HepG2 (cell line): ENCODE measurements around the gene SRRM3. TPM values are rescaled to one million over a fixed set of nuclear protein-coding genes. Genes with fewer than 3 reads are reported as not detected.
"Not testable (repeated sequence)": the region's sequence is repeated elsewhere in the genome, so short reads cannot be mapped to it uniquely, and the experiment has no call there.

ENCODE experiments used
- ATAC-seq: fragments of 200-7000 bp; cut with Tn5 transposase; 3 replicates; pipeline ENCODE4 v1.9.1; 2020; ENCODE audit warnings: mild to moderate bottlenecking, moderate library complexity
- BruUV-seq: library from RNA; stranded (reverse); fragments of 400-500 nt; replicated peaks from 2 replicates; lab custom pipeline; 2021; lab: Mats Ljungman, UMichigan
- CTCF ChIA-PET: fragments of 300-600 bp; formaldehyde crosslinking; extraction: SDS; loops from one replicate; lab custom pipeline; 2021; ENCODE audit warnings: low total read pairs, inconsistent platforms, low intra/inter-chr PET ratio; lab: Yijun Ruan, JAX
- POLR2A ChIA-PET: fragments of 350-600 bp; sonication (Branson Sonifier 250); formaldehyde crosslinking; loops from one replicate; lab custom pipeline; 2020; ENCODE audit warnings: antibody characterized with exemption, inconsistent platforms; lab: Yijun Ruan, JAX
- DNase-seq: peaks from one replicate; pipeline ENCODE4 v3.0.0-alpha.2; 2015; ENCODE audit warnings: low spot score
- FAIRE-seq: peaks from 3 replicates; lab custom pipeline; 2011; peaks lifted over from hg19 to GRCh38; lab: Jason Lieb, UNC
- H2AFZ ChIP-seq: one replicate; pipeline ENCODE4 v1.6.1; 2011; ENCODE audit warnings: low read length, inconsistent platforms
- H3K27ac ChIP-seq: fragments of 300-600 bp; 3 replicates; pipeline ENCODE4 v1.8.0; 2011; ENCODE audit warnings: mixed run types, mild to moderate bottlenecking, mixed read lengths, low read length, inconsistent platforms; ENCODE audit not compliant: insufficient read depth; ENCODE audit errors: extremely low read length
- H3K27me3 ChIP-seq, 2 experiments: fragments of 200-600 bp in 1 of 2; 2 replicates in 1 of 2; 3 replicates in 1 of 2; pipeline versions ENCODE4 v1.6.0 to v1.8.0; 2011; ENCODE audit warnings: low read length in 2 of 2, mild to moderate bottlenecking in 2 of 2, moderate library complexity in 2 of 2, inconsistent platforms in 1 of 2; ENCODE audit not compliant: insufficient read depth in 2 of 2, control insufficient read depth in 1 of 2
- H3K36me3 ChIP-seq, 2 experiments: fragments of 200-600 bp in 1 of 2; replicated peaks in 1 of 2; 2 replicates in 1 of 2; 3 replicates in 1 of 2; pipeline versions ENCODE4 v1.5.1 to v1.8.0; 2011; ENCODE audit warnings: low read length in 2 of 2, inconsistent platforms in 1 of 2; ENCODE audit not compliant: insufficient read depth in 2 of 2, control insufficient read depth in 1 of 2
- H3K4me1 ChIP-seq: 2 replicates; pipeline ENCODE4 v1.5.1; 2012; ENCODE audit warnings: low read length, inconsistent platforms; ENCODE audit not compliant: insufficient read depth
- H3K4me2 ChIP-seq: 2 replicates; pipeline ENCODE4 v1.6.0; 2011; ENCODE audit warnings: low read depth, low read length, inconsistent platforms
- H3K4me3 ChIP-seq, 3 experiments: fragments of 200-600 bp in 1 of 3; sonication (generic), shearing (Covaris generic) in 1 of 3; replicated peaks in 1 of 3; 2 replicates each; pipeline ENCODE4 v1.5.1; 2011 to 2016; ENCODE audit warnings: low read length in 3 of 3, inconsistent platforms in 2 of 3, low read depth in 2 of 3, mild to moderate bottlenecking in 2 of 3, control low read depth in 1 of 3, mixed read lengths in 1 of 3; ENCODE audit not compliant: insufficient read depth in 1 of 3
- H3K79me2 ChIP-seq: one replicate; pipeline ENCODE4 v1.6.1; 2011; ENCODE audit warnings: low read length, inconsistent platforms; ENCODE audit not compliant: insufficient read depth
- H3K9ac ChIP-seq: 2 replicates; pipeline ENCODE4 v1.6.0; 2011; ENCODE audit warnings: mild to moderate bottlenecking, low read depth, low read length, inconsistent platforms; ENCODE audit not compliant: insufficient read depth
- H3K9me3 ChIP-seq: 2 replicates; pipeline ENCODE4 v1.5.1; 2012; ENCODE audit warnings: mild to moderate bottlenecking, low read length
- H4K20me1 ChIP-seq: 2 replicates; pipeline ENCODE4 v1.6.0; 2011; ENCODE audit warnings: inconsistent platforms, mild to moderate bottlenecking, low read length, moderate library complexity; ENCODE audit not compliant: insufficient read depth
- CCDC6 ChIP-seq: sonication (generic); formaldehyde crosslinking; IDR thresholded peaks from 2 replicates; pipeline ENCODE4 v1.8.1; 2022; ENCODE audit warnings: mild to moderate bottlenecking, missing genetic modification reagents, moderate library complexity
- GATAD1 ChIP-seq: IDR thresholded peaks from 2 replicates; pipeline ENCODE4 v1.6.1; 2016; ENCODE audit warnings: missing genetic modification reagents, missing compliant biosample characterization
- MED8 ChIP-seq: sonication (generic); formaldehyde crosslinking; IDR thresholded peaks from 2 replicates; pipeline ENCODE4 v1.8.1; 2023; ENCODE audit warnings: mild to moderate bottlenecking, missing genetic modification reagents; ENCODE audit not compliant: insufficient replicate concordance
- NR0B2 ChIP-seq: sonication (generic); formaldehyde crosslinking; IDR thresholded peaks from 2 replicates; pipeline ENCODE4 v1.4.0; 2020; ENCODE audit warnings: mild to moderate bottlenecking, missing genetic modification reagents
- RXRB ChIP-seq: IDR thresholded peaks from 2 replicates; pipeline ENCODE4 v1.6.1; 2016; ENCODE audit warnings: borderline replicate concordance, missing genetic modification reagents, missing compliant biosample characterization
- TBX2 ChIP-seq: sonication (generic); formaldehyde crosslinking; IDR thresholded peaks from 2 replicates; pipeline ENCODE4 v1.5.0; 2020; ENCODE audit warnings: missing genetic modification reagents, mild to moderate bottlenecking, borderline replicate concordance
- XRCC5 ChIP-seq: fragments of 200-400 bp; formaldehyde crosslinking; optimal IDR thresholded peaks from 2 replicates; pipeline ENCODE3; 2017; ENCODE audit warnings: mild to moderate bottlenecking, low read length
- ZBTB43 ChIP-seq: sonication (generic); formaldehyde crosslinking; conservative IDR thresholded peaks from 2 replicates; pipeline ENCODE4 v1.4.0; 2020; ENCODE audit warnings: missing genetic modification reagents
- ZBTB7B ChIP-seq: sonication (generic); formaldehyde crosslinking; IDR thresholded peaks from 2 replicates; pipeline ENCODE4 v1.4.0; 2020; ENCODE audit warnings: missing genetic modification reagents
- ZNF781 ChIP-seq: sonication (generic); formaldehyde crosslinking; IDR thresholded peaks from 2 replicates; pipeline ENCODE4 v1.5.1; 2020; ENCODE audit warnings: borderline replicate concordance, mild to moderate bottlenecking, missing genetic modification reagents; ENCODE audit errors: not compliant biosample characterization
- WGBS: methylation state at CpG from one replicate; pipeline ENCODE4 v1.1.6; 2017; ENCODE audit warnings: low lambda C conversion rate; 5-methylcytosine and 5-hydroxymethylcytosine counted together
- in situ Hi-C: cut with HindIII; loops from 2 replicates; pipeline ENCODE4 v1.10.0; 2017; ENCODE audit warnings: low pct_unique_long_range_greater_than_20kb; ENCODE audit not compliant: extremely low pct_ligation_motif_present
- intact Hi-C: fragments of 100-400 bp; cut with micrococcal nuclease; formaldehyde crosslinking; loops from one replicate; pipeline ENCODE4 v1.10.0; 2022; ENCODE audit not compliant: unreplicated experiment
- polyA plus RNA-seq, 8 experiments: library from polyadenylated mRNA; depleted of rRNA in 3 of 8; stranded (reverse) in 7 of 8; unstranded in 1 of 8; fragments of >200 nt; fragmentation: Illumina TruSeq in 4 of 8; extraction: Trizol in 4 of 8; gene quantifications; 2 replicates each; pipeline versions ENCODE4 v1.2.1 to v1.2.3, GENCODE V29; 2011 to 2016; ENCODE audit warnings: low read depth in 4 of 8, missing spikeins in 1 of 8, mixed read lengths in 1 of 8; ENCODE audit not compliant: insufficient read depth in 1 of 8
- total RNA-seq, 5 experiments: library from RNA; depleted of rRNA; stranded (reverse); fragments of >200 nt; fragmentation: Illumina TruSeq; extraction: Trizol; gene quantifications; 2 replicates each; pipeline ENCODE4 v1.2.3, GENCODE V29; 2016; ENCODE audit warnings: low read depth in 1 of 5
- TF ChIP-seq, protein P1 (sequence below): sonication (generic); formaldehyde crosslinking; IDR thresholded peaks from 2 replicates; pipeline ENCODE4 v1.5.0; 2020; ENCODE audit warnings: mild to moderate bottlenecking, missing genetic modification reagents, moderate library complexity

The SRRM3 gene
- total and polyA plus RNA-seq, 2 of the 13 experiments (the other 11 are each of a cell fraction or from before 2014, with no cell fraction given): 0.13 to 0.54 TPM

DNA sequence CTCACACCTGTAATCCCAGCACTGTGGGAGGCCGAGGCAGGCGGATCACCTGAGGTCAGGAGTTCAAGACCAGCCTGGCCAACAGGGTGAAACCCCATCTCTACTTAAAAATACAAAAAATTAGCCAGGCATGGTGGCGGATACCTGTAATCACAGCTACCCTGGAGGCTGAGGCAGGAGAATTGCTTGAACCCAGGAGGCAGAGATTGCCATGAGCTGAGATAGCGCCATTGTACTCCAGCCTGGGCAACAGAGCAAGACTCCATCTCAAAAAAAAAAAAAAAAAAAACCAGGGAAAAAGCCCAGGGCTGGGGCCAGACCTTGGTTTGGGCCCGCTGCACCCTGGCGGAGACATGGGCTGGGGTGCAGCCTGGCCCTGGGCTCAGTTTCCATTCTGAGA is 110.1 kb downstream of the SRRM3 start:
- H3K9me3 ChIP-seq, H3K4me2 ChIP-seq, H2AFZ ChIP-seq, H3K27me3 ChIP-seq, H4K20me1 ChIP-seq, H3K79me2 ChIP-seq, BruUV-seq, POLR2A ChIA-PET, ATAC-seq, intact Hi-C loops, H3K27ac ChIP-seq, H3K4me3 ChIP-seq, H3K36me3 ChIP-seq, FAIRE-seq, H3K9ac ChIP-seq, DNase-seq: not testable (repeated sequence)
- in situ Hi-C loops: loop anchor here (5.0 kb wide), 1 partner anchor 140 kb away; no protein-coding TSS in a partner anchor
- 70% methylated on average over 6 of the region's 6 CpGs for WGBS
- CTCF ChIA-PET: interaction anchor here (6.3 kb wide), 1 partner anchor 18 kb away, joined by 179 read pairs; no protein-coding TSS in a partner anchor
- H3K4me1 ChIP-seq: peaks cover 41% of the 10 kb centered on the region

DNA sequence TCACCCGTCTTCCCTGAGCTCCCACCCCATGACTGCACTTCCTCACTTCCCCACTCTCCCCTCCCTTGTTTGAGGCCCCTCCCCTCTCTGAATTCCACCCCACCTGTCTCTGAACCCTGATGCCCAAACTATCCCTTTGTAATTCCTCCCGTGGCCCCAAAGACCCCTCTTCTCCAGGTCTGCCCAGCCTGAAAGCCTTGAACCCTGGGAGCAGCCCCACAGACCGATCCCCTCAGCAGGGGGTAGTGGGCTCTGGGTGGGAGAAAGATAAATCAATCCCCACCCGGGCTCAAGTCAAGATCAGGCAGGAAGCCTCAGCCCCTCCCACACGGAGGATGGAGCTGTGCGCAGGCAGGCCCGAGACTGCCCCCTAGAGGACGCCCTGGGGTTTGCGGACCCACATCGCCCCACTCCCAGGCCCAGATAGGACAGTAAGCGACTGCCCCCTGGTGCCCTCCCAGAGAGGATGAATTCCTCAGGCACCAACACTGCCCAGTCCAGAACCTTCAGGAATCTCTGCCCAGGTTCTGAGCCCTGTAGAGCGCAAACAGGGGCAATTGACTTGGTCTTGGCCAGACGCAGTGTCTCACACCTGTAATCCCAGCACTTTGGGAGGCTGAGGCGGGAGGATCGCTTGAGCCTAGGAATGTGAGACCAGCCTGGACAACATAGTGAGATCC is 112.5 kb downstream of the SRRM3 start:
- ChIA-PET CTCF (interaction anchor here (0.7 to 6.3 kb wide), 11 partner anchors 11 to 136 kb away, joined by 3 to 179 read pairs (median 7); partner anchors contain the start of genes HSPB1, SRRM3 and YWHAG), POLR2A (interaction anchor here (0.7 to 1.4 kb wide), 5 partner anchors 11 to 136 kb away, joined by 3 to 11 read pairs (median 6); no protein-coding TSS in a partner anchor)
- in situ Hi-C loops: loop anchor here (5.0 kb wide), 1 partner anchor 142 kb away; no protein-coding TSS in a partner anchor
- Histone ChIP-seq H3K27ac (no peak overlapping the region), H3K4me1 (peaks cover 42% of the 10 kb centered on the region), H3K27me3 (no peaks in the 10 kb centered on the region; a peak in 1 of 5 replicates), H3K4me3 (no peak overlapping the region; a peak in 1 of 6 replicates), H3K9ac (no peak overlapping the region), H3K36me3 (no peaks in the 10 kb centered on the region), H3K79me2 (peaks cover 3% of the 10 kb centered on the region), H4K20me1 (no peaks in the 10 kb centered on the region), H2AFZ (no peak overlapping the region), H3K9me3 (no peaks in the 10 kb centered on the region), H3K4me2 (peak overlapping the region; percentile 53)
- DNase-seq: peak; percentile 85
- peak; percentile 86 for FAIRE-seq
- no TSS peak for BruUV-seq
- intact Hi-C loops: loop anchor here (1.0 to 2.0 kb wide), 3 partner anchors 23 to 136 kb away; no protein-coding TSS in a partner anchor
- WGBS: 2% methylated on average over 8 of the region's 15 CpGs
- ATAC-seq: peak; percentile 58
- TF ChIP-seq ZBTB7B (CRISPR knock-in tag): peak; percentile 70; the same call in 1 of the 2 replicates
- peak; percentile 80; the same call in 1 of the 2 replicates for TF ChIP-seq RXRB
- TF ChIP-seq GATAD1 (CRISPR knock-in tag): peak; percentile 68
- TF ChIP-seq XRCC5: peak; percentile 97
- TF ChIP-seq ZBTB43 (CRISPR knock-in tag): no peak
- 0 out of 2 replicates have a peak, but pooled peaks have one; percentile 43 for TF ChIP-seq CCDC6
- TF ChIP-seq TBX2 (CRISPR knock-in tag): peak; percentile 39; the same call in 1 of the 2 replicates
- TF ChIP-seq, protein P1, sequence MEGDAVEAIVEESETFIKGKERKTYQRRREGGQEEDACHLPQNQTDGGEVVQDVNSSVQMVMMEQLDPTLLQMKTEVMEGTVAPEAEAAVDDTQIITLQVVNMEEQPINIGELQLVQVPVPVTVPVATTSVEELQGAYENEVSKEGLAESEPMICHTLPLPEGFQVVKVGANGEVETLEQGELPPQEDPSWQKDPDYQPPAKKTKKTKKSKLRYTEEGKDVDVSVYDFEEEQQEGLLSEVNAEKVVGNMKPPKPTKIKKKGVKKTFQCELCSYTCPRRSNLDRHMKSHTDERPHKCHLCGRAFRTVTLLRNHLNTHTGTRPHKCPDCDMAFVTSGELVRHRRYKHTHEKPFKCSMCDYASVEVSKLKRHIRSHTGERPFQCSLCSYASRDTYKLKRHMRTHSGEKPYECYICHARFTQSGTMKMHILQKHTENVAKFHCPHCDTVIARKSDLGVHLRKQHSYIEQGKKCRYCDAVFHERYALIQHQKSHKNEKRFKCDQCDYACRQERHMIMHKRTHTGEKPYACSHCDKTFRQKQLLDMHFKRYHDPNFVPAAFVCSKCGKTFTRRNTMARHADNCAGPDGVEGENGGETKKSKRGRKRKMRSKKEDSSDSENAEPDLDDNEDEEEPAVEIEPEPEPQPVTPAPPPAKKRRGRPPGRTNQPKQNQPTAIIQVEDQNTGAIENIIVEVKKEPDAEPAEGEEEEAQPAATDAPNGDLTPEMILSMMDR (CRISPR knock-in tag): peak; percentile 100
- peak; percentile 33 for TF ChIP-seq ZNF781
- no peak for TF ChIP-seq NR0B2
- no peak for TF ChIP-seq MED8 (CRISPR knock-in tag)
